Fibroblast of lung (primary cell): Measurements from ENCODE around the gene PCK2. TPM values are rescaled to one million over a fixed set of nuclear protein-coding genes. Genes with fewer than 3 reads are reported as not detected.

Source experiments
- DNase-seq, 2 donors: peaks; one replicate each; pipeline versions ENCODE4 v3.0.0 to v3.0.0-alpha.2; 2010; ENCODE audit warnings: low read depth in 2 of 2
- H2AFZ ChIP-seq: 2 replicates; pipeline ENCODE4 v1.5.1; 2012; ENCODE audit warnings: low read length, control low read depth, inconsistent platforms
- H3K27ac ChIP-seq: 2 replicates; pipeline ENCODE4 v1.5.1; 2011; ENCODE audit warnings: low read length, control low read depth; ENCODE audit not compliant: insufficient read depth
- H3K27me3 ChIP-seq: 2 replicates; pipeline ENCODE4 v1.5.1; 2011; ENCODE audit warnings: mild to moderate bottlenecking, low read length; ENCODE audit not compliant: control insufficient read depth, insufficient read depth
- H3K36me3 ChIP-seq: 2 replicates; pipeline ENCODE4 v1.5.1; 2011; ENCODE audit warnings: low read length; ENCODE audit not compliant: control insufficient read depth, insufficient read depth
- H3K4me1 ChIP-seq: 2 replicates; pipeline ENCODE4 v1.5.1; 2011; ENCODE audit warnings: low read length; ENCODE audit not compliant: control insufficient read depth, insufficient read depth; ENCODE audit errors: extremely low read depth
- H3K4me2 ChIP-seq: 2 replicates; pipeline ENCODE4 v1.5.1; 2011; ENCODE audit warnings: low read length, control low read depth; ENCODE audit not compliant: insufficient read depth; ENCODE audit errors: extremely low read depth
- H3K4me3 ChIP-seq, 4 experiments: fragments of 200-600 bp in 1 of 4; sonication (generic) in 1 of 4; replicated peaks in 1 of 4; 2 replicates each; pipeline ENCODE4 v1.5.1; 2011 to 2016; ENCODE audit warnings: low read length in 4 of 4, low read depth in 3 of 4, mild to moderate bottlenecking in 3 of 4, control low read depth in 2 of 4, inconsistent platforms in 1 of 4, mixed read lengths in 1 of 4; ENCODE audit not compliant: insufficient read depth in 1 of 4; ENCODE audit errors: control extremely low read depth in 1 of 4
- H3K79me2 ChIP-seq: 2 replicates; pipeline ENCODE4 v1.5.1; 2012; ENCODE audit warnings: mild to moderate bottlenecking, low read length, inconsistent platforms; ENCODE audit not compliant: control insufficient read depth, insufficient read depth
- H3K9ac ChIP-seq: 2 replicates; pipeline ENCODE4 v1.5.1; 2011; ENCODE audit warnings: mild to moderate bottlenecking, low read length, control low read depth; ENCODE audit not compliant: insufficient read depth
- H3K9me3 ChIP-seq: 2 replicates; pipeline ENCODE4 v1.5.1; 2012; ENCODE audit warnings: low read depth, low read length; ENCODE audit not compliant: control insufficient read depth, insufficient read depth
- H4K20me1 ChIP-seq: 2 replicates; pipeline ENCODE4 v1.5.1; 2011; ENCODE audit warnings: low read length; ENCODE audit not compliant: control insufficient read depth, insufficient read depth; ENCODE audit errors: extremely low read depth
- EZH2 ChIP-seq: IDR thresholded peaks from 2 replicates; pipeline ENCODE4 v1.5.1; 2012; ENCODE audit warnings: low read length, control low read depth, mild to moderate bottlenecking; ENCODE audit errors: missing control alignments
- polyA plus RNA-seq, 2 donors: library from polyadenylated mRNA; depleted of rRNA in 1 of 2; stranded (reverse) in 1 of 2; unstranded in 1 of 2; fragments of >200 nt; gene quantifications; 2 replicates each; pipeline ENCODE4 v1.2.1, GENCODE V29; 2011 to 2012; ENCODE audit warnings: missing spikeins in 1 of 2
- total RNA-seq: library from RNA; depleted of rRNA; stranded (reverse); fragments of >200 nt; gene quantifications from 2 replicates; pipeline ENCODE4 v1.2.1, GENCODE V29; 2014
- TF ChIP-seq, protein P1 (sequence below), 2 donors: IDR thresholded peaks in 1 of 2; conservative IDR thresholded peaks in 1 of 2; 1 replicate in 1 of 2; 2 replicates in 1 of 2; pipeline ENCODE4 v1.5.1; 2011 to 2012; ENCODE audit warnings: low read length in 2 of 2, control low read depth in 1 of 2, inconsistent platforms in 1 of 2, low read depth in 1 of 2, mild to moderate bottlenecking in 1 of 2

PCK2 gene
- total and polyA plus RNA-seq, 2 donors (not counting 1 experiment from before 2014, with no cell fraction given), result 15.9 to 71.3 TPM

DNA sequence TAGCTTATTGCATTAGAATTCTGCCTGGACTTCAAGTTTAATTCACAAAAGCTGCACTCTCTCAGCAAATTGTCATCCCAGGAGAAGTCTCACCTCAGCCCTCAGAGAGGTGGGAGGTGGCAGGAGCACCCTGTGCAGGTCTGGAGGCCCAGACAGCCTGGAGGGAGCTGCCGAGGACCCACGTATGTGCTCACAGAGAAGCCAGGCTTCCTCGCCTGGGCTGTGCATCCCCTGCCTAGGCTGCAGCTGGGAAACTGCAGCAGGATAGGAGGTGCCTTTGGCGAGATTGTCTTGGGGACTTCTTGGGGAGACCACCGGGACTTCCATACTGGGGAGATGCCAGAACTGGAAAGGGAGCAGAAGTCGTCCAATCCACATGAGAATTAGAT, 14.0 kb upstream of the PCK2 start:
- Histone ChIP-seq H4K20me1 (no peaks in the 10 kb centered on the region), H3K4me1 (peaks cover 3% of the 10 kb centered on the region), H3K27ac (no peak overlapping the region), H3K36me3 (no peaks in the 10 kb centered on the region), H3K79me2 (no peaks in the 10 kb centered on the region), H3K4me3 (no peak overlapping the region), H3K9ac (no peak overlapping the region), H3K9me3 (no peaks in the 10 kb centered on the region), H3K4me2 (no peak overlapping the region), H3K27me3 (peaks cover 26% of the 10 kb centered on the region), H2AFZ (no peak overlapping the region)
- no peak for DNase-seq
- TF ChIP-seq, protein P1, sequence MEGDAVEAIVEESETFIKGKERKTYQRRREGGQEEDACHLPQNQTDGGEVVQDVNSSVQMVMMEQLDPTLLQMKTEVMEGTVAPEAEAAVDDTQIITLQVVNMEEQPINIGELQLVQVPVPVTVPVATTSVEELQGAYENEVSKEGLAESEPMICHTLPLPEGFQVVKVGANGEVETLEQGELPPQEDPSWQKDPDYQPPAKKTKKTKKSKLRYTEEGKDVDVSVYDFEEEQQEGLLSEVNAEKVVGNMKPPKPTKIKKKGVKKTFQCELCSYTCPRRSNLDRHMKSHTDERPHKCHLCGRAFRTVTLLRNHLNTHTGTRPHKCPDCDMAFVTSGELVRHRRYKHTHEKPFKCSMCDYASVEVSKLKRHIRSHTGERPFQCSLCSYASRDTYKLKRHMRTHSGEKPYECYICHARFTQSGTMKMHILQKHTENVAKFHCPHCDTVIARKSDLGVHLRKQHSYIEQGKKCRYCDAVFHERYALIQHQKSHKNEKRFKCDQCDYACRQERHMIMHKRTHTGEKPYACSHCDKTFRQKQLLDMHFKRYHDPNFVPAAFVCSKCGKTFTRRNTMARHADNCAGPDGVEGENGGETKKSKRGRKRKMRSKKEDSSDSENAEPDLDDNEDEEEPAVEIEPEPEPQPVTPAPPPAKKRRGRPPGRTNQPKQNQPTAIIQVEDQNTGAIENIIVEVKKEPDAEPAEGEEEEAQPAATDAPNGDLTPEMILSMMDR (conservative IDR thresholded peaks at IDR 0.05 in 1 of 2, IDR thresholded peaks at IDR 0.05 in 1 of 2; ENCODE audit: low read depth in 1 of 2, low read length in 2 of 2), result no peak
- no peak for TF ChIP-seq EZH2

DNA sequence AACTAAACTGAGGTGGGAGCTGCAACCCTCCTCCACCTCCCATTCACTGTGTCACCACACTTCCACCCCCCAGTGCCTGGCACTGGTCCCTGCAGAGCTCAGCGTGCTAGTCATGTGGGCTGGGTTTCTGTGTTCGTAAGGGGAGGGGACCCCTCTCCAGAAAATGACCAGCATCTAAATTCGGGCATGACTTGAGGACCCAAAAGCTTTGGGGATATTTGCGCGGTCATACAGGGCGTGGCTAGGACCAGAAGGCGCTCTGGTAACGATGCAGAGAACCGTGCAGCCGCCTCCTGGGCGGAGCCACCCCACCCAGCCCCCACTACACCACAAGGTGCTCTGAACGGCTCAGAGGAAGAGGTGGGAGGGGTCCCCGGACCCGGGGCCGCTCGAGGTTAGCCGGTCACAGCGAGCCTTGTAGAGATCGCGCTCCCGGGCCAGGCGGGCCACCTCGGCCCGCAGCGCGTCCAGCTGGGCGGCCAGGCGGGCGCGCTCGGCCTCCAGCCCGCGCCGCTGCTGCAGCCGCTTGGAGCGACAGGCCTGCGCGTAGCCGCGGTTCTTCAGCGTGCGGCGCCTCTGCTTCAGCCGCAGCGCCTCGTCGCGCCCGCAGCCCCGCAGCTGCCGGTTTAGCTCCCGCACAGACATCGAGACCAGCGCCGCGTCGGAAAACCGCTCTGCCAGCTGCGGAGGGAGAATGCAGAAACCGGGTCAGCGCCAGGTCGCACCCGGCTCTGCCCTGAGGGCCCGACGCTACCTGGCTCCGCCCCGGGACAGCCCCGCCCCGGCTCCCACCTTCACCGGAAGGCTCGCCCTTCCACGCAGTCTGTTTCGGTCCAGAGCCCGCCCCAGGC, 13.0 kb upstream of the PCK2 start:
- no peak overlapping the region for H3K9ac ChIP-seq
- H3K4me3 ChIP-seq, result peak overlapping the region; percentile 47 to 61 (median 50)
- no peaks in the 10 kb centered on the region for H3K79me2 ChIP-seq
- H3K9me3 ChIP-seq, result no peaks in the 10 kb centered on the region
- peak overlapping the region; percentile 61 for H2AFZ ChIP-seq
- H3K4me1 ChIP-seq, result peaks cover 3% of the 10 kb centered on the region
- no peak overlapping the region for H3K27ac ChIP-seq
- peak overlapping the region; percentile 81 for H3K4me2 ChIP-seq
- no peaks in the 10 kb centered on the region for H3K36me3 ChIP-seq
- peak in 1 of 2 donors; percentile 38 for DNase-seq
- H3K27me3 ChIP-seq, result peaks cover 26% of the 10 kb centered on the region
- TF ChIP-seq, protein P1 (conservative IDR thresholded peaks at IDR 0.05 in 1 of 2, IDR thresholded peaks at IDR 0.05 in 1 of 2; ENCODE audit: low read depth in 1 of 2, low read length in 2 of 2), result no peak
- peak; percentile 22 for TF ChIP-seq EZH2
- H4K20me1 ChIP-seq, result no peaks in the 10 kb centered on the region

DNA sequence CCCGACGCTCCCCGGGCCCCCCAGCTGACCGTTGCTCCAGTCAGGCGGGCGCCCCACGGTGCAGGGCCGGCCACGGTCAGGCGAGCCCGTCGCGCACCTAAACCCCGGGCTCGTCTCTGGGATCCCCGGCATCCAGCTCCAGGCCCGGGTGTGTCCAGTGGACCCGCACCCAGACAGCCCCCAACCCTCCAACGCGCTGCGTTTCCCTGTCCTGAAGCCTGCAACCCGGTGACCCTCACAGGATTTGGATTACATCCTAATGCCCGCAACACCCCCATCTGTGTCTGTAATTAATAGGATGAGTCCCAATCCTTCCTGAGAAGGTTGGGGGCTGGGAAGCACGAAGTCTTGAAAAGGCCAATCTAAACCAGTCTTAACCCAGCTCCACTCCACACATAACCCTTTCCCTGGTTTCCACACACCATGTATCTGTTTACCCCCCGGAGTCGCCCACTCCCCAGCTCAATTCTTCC, 12.3 kb upstream of the PCK2 start:
- Histone ChIP-seq H3K4me2 (peak overlapping the region; percentile 81), H3K9me3 (no peaks in the 10 kb centered on the region), H2AFZ (no peak overlapping the region), H3K4me1 (peaks cover 3% of the 10 kb centered on the region), H3K27ac (no peak overlapping the region), H3K9ac (no peak overlapping the region), H3K4me3 (peak overlapping the region in 1 of 4 experiments; percentile 61), H3K36me3 (no peaks in the 10 kb centered on the region), H3K79me2 (no peaks in the 10 kb centered on the region), H4K20me1 (no peaks in the 10 kb centered on the region), H3K27me3 (peaks cover 26% of the 10 kb centered on the region)
- TF ChIP-seq EZH2, result no peak
- TF ChIP-seq, protein P1 (conservative IDR thresholded peaks at IDR 0.05 in 1 of 2, IDR thresholded peaks at IDR 0.05 in 1 of 2; ENCODE audit: low read depth in 1 of 2, low read length in 2 of 2), result no peak
- DNase-seq, result no peak
